ENCODE results near the gene JARID2. TPM values are rescaled to one million over a fixed set of nuclear protein-coding genes. Genes with fewer than 3 reads are reported as not detected.

JARID2 gene
- total RNA-seq, 2 experiments from 2014 or later, result 19.0 to 19.5 TPM

GRCh38 chr6:15399641-15400470 is 154.0 kb downstream of the JARID2 start:
- Histone ChIP-seq H3K79me2 (ENCODE audit: insufficient read depth, low read depth, low read length) (no peaks in the 10 kb centered on the region), H3K4me2 (ENCODE audit: low read length) (no peak overlapping the region)

GRCh38 chr6:15400572-15401004 is 154.7 kb downstream of the JARID2 start:
- no peak overlapping the region for H2AFZ ChIP-seq (ENCODE audit: low read length)
- BruUV-seq (replicated peaks), result no TSS peak
- no peaks in the 10 kb centered on the region for H3K36me3 ChIP-seq (ENCODE audit: insufficient read depth, low read length)
- ChIA-PET POLR2A (interaction anchor here (0.6 to 1.2 kb wide), 6 partner anchors 10 to 186 kb away, joined by 3 to 4 read pairs (median 4); no protein-coding TSS in a partner anchor), CTCF (ENCODE audit: unreplicated experiment) (no interaction called here)
- H3K4me3 ChIP-seq (ENCODE audit: low read depth, low read length, poor library complexity, severe bottlenecking), result no peak overlapping the region
- H4K20me1 ChIP-seq (ENCODE audit: insufficient read depth, low read length), result peaks cover 3% of the 10 kb centered on the region; the same call in 1 of the 2 replicates
- no peaks in the 10 kb centered on the region; the same call in 1 of the 2 replicates for H3K9me2 ChIP-seq (ENCODE audit: insufficient read depth, low read length)
- intact Hi-C loops (cut with micrococcal nuclease; ENCODE audit: unreplicated experiment), result no loop called here
- no peaks in the 10 kb centered on the region for H3K79me2 ChIP-seq (ENCODE audit: insufficient read depth, low read depth, low read length)
- no peak overlapping the region for H3K27ac ChIP-seq (ENCODE audit: low read depth, low read length, poor library complexity, severe bottlenecking)
- DNase-seq (ENCODE audit: low spot score), result no peak
- no peaks in the 10 kb centered on the region for H3K9me3 ChIP-seq (ENCODE audit: low read length)
- H3K4me1 ChIP-seq (ENCODE audit: insufficient read depth, low read length, poor library complexity, severe bottlenecking), result no peaks in the 10 kb centered on the region
- no peak for TF ChIP-seq CTCF (conservative IDR thresholded peaks at IDR 0.05; ENCODE audit: low read length)
- no peak for TF ChIP-seq EZH2phosphoT487 (IDR thresholded peaks at IDR 0.05; ENCODE audit: borderline replicate concordance, low read depth, low read length)
- no peak overlapping the region for H3K4me2 ChIP-seq (ENCODE audit: low read length)

More at GRCh38 chr6:15399641-15400470, 154.0 kb downstream of the JARID2 start:
- Histone ChIP-seq H3K36me3 (ENCODE audit: insufficient read depth, low read length) (no peaks in the 10 kb centered on the region), H4K20me1 (ENCODE audit: insufficient read depth, low read length) (peaks cover 3% of the 10 kb centered on the region; the same call in 1 of the 2 replicates), H3K4me1 (ENCODE audit: insufficient read depth, low read length, poor library complexity, severe bottlenecking) (no peaks in the 10 kb centered on the region), H2AFZ (ENCODE audit: low read length) (no peak overlapping the region), H3K4me3 (ENCODE audit: low read depth, low read length, poor library complexity, severe bottlenecking) (no peak overlapping the region), H3K9me3 (ENCODE audit: low read length) (no peaks in the 10 kb centered on the region), H3K9me2 (ENCODE audit: insufficient read depth, low read length) (no peaks in the 10 kb centered on the region; the same call in 1 of the 2 replicates), H3K27ac (ENCODE audit: low read depth, low read length, poor library complexity, severe bottlenecking) (no peak overlapping the region)
- TF ChIP-seq CTCF (conservative IDR thresholded peaks at IDR 0.05; ENCODE audit: low read length), result no peak
- no peak for TF ChIP-seq EZH2phosphoT487 (IDR thresholded peaks at IDR 0.05; ENCODE audit: borderline replicate concordance, low read depth, low read length)
- no TSS peak for BruUV-seq (replicated peaks)
- ChIA-PET POLR2A (interaction anchor here (0.6 kb wide), 2 partner anchors 15 to 871 kb away, joined by 3 read pairs; no protein-coding TSS in a partner anchor), CTCF (ENCODE audit: unreplicated experiment) (no interaction called here)
- no peak for DNase-seq (ENCODE audit: low spot score)
- intact Hi-C loops (cut with micrococcal nuclease; ENCODE audit: unreplicated experiment), result no loop called here

GRCh38 chr6:15401120-15401519 is 155.3 kb downstream of the JARID2 start:
- DNase-seq (ENCODE audit: low spot score), result no peak
- H3K4me3 ChIP-seq (ENCODE audit: low read depth, low read length, poor library complexity, severe bottlenecking), result no peak overlapping the region
- H3K27ac ChIP-seq (ENCODE audit: low read depth, low read length, poor library complexity, severe bottlenecking), result no peak overlapping the region
- BruUV-seq (replicated peaks), result no TSS peak
- no peak overlapping the region for H2AFZ ChIP-seq (ENCODE audit: low read length)
- no peak overlapping the region for H3K4me2 ChIP-seq (ENCODE audit: low read length)
- no peaks in the 10 kb centered on the region for H3K9me3 ChIP-seq (ENCODE audit: low read length)
- H3K79me2 ChIP-seq (ENCODE audit: insufficient read depth, low read depth, low read length), result no peaks in the 10 kb centered on the region
- TF ChIP-seq CTCF (conservative IDR thresholded peaks at IDR 0.05; ENCODE audit: low read length) (no peak), EZH2phosphoT487 (IDR thresholded peaks at IDR 0.05; ENCODE audit: borderline replicate concordance, low read depth, low read length) (no peak)
- H3K4me1 ChIP-seq (ENCODE audit: insufficient read depth, low read length, poor library complexity, severe bottlenecking), result no peaks in the 10 kb centered on the region
- POLR2A ChIA-PET, result interaction anchor here (0.6 to 1.2 kb wide), 6 partner anchors 10 to 185 kb away, joined by 3 to 4 read pairs (median 4); no protein-coding TSS in a partner anchor
- CTCF ChIA-PET (ENCODE audit: unreplicated experiment), result no interaction called here
- intact Hi-C loops (cut with micrococcal nuclease; ENCODE audit: unreplicated experiment), result no loop called here
- H3K36me3 ChIP-seq (ENCODE audit: insufficient read depth, low read length), result no peaks in the 10 kb centered on the region
- H4K20me1 ChIP-seq (ENCODE audit: insufficient read depth, low read length), result peaks cover 3% of the 10 kb centered on the region; the same call in 1 of the 2 replicates
- no peaks in the 10 kb centered on the region; the same call in 1 of the 2 replicates for H3K9me2 ChIP-seq (ENCODE audit: insufficient read depth, low read length)
